A549 (cell line): ENCODE results near the gene GBP2. TPM values are rescaled to one million over a fixed set of nuclear protein-coding genes. Genes with fewer than 3 reads are reported as not detected.

Experiments used
- ATAC-seq, 2 experiments: fragments of 200-7000 bp in 1 of 2; fragments of >200 bp in 1 of 2; cut with Nextera tagmentation in 1 of 2; cut with Tn5 transposase in 1 of 2; 3 replicates each; pipeline versions ENCODE4 v1.8.0 to v1.9.1; 2018 to 2020; ENCODE audit warnings: mild to moderate bottlenecking in 1 of 2, moderate library complexity in 1 of 2
- CTCF ChIA-PET: fragments of 300-600 bp; sonication (Branson Sonifier 250); formaldehyde crosslinking; extraction: SDS; loops from one replicate; lab custom pipeline; 2021; ENCODE audit warnings: antibody characterized with exemption, inconsistent platforms; lab: Yijun Ruan, JAX
- POLR2A ChIA-PET: fragments of 350-600 bp; formaldehyde crosslinking; extraction: SDS; loops from one replicate; lab custom pipeline; 2021; ENCODE audit warnings: antibody characterized with exemption, inconsistent platforms; lab: Yijun Ruan, JAX
- DNase-seq, 2 experiments: peaks; one replicate each; pipeline versions ENCODE4 v3.0.0 to v3.0.0-alpha.2; 2011 to 2016; ENCODE audit warnings: low read depth in 1 of 2, low spot score in 1 of 2
- FAIRE-seq: peaks from 2 replicates; lab custom pipeline; 2011; peaks lifted over from hg19 to GRCh38; lab: Jason Lieb, UNC
- H3K27ac ChIP-seq, 2 experiments: fragments of >200 bp; sonication (Bioruptor Twin); formaldehyde crosslinking; 3 replicates each; pipeline ENCODE4 v1.5.1; 2016 to 2017
- H3K4me1 ChIP-seq: fragments of >200 bp; sonication (Bioruptor Twin); formaldehyde crosslinking; 3 replicates; pipeline ENCODE4 v1.6.1; 2016
- H3K4me2 ChIP-seq: fragments of >200 bp; sonication (Bioruptor Twin); formaldehyde crosslinking; 3 replicates; pipeline ENCODE4 v1.6.1; 2016
- H3K4me3 ChIP-seq: fragments of >200 bp; sonication (Bioruptor Twin); formaldehyde crosslinking; 3 replicates; pipeline ENCODE4 v1.5.1; 2016
- H3K9me3 ChIP-seq: fragments of >200 bp; sonication (Bioruptor Twin); formaldehyde crosslinking; 3 replicates; pipeline ENCODE4 v1.6.1; 2016
- CHD4 ChIP-seq: fragments of 200-600 bp; sonication (generic); IDR thresholded peaks from 2 replicates; pipeline ENCODE4 v1.6.1; 2016; ENCODE audit warnings: antibody characterized with exemption, mild to moderate bottlenecking, borderline replicate concordance
- EHMT2 ChIP-seq: fragments of 200-600 bp; sonication (generic); IDR thresholded peaks from 2 replicates; pipeline ENCODE4 v1.6.1; 2016; ENCODE audit warnings: antibody characterized with exemption, low read depth, mild to moderate bottlenecking, moderate library complexity
- FOXS1 ChIP-seq: fragments of 250-450 bp; sonication (Bioruptor Pico); IDR thresholded peaks from 2 replicates; pipeline ENCODE4 v1.5.0; 2020; ENCODE audit warnings: mild to moderate bottlenecking, moderate library complexity
- JUN ChIP-seq, 2 experiments: fragments of >200 bp; sonication (Bioruptor Twin); formaldehyde crosslinking; IDR thresholded peaks; 2 replicates in 1 of 2; 3 replicates in 1 of 2; pipeline ENCODE4 v1.6.1; 2016 to 2017
- JUNB ChIP-seq: fragments of >200 bp; sonication (Bioruptor Twin); formaldehyde crosslinking; IDR thresholded peaks from 2 replicates; pipeline ENCODE4 v1.6.1; 2016
- NR3C1 ChIP-seq: fragments of >200 bp; sonication (Bioruptor Twin); formaldehyde crosslinking; IDR thresholded peaks from 3 replicates; pipeline ENCODE4 v1.6.1; 2017
- PHF8 ChIP-seq: fragments of 200-600 bp; sonication (generic); IDR thresholded peaks from 2 replicates; pipeline ENCODE4 v1.6.1; 2016; ENCODE audit warnings: low read depth, mild to moderate bottlenecking, antibody characterized with exemption, moderate library complexity, borderline replicate concordance
- POLR2A ChIP-seq: IDR thresholded peaks from 2 replicates; pipeline ENCODE4 v1.6.1; 2012; ENCODE audit warnings: mild to moderate bottlenecking, low read length
- RCOR1 ChIP-seq: fragments of 150-350 bp; IDR thresholded peaks from 2 replicates; pipeline ENCODE4 v1.6.1; 2014; ENCODE audit warnings: antibody characterized with exemption, low read length, low read depth
- REST ChIP-seq: fragments of 200-600 bp; sonication (generic); IDR thresholded peaks from 2 replicates; pipeline ENCODE4 v1.6.1; 2016; ENCODE audit warnings: antibody characterized with exemption, mild to moderate bottlenecking, moderate library complexity
- RFX5 ChIP-seq: fragments of 450-650 bp; IDR thresholded peaks from 2 replicates; pipeline ENCODE4 v1.7.1; 2014; ENCODE audit warnings: antibody characterized with exemption, mild to moderate bottlenecking, moderate library complexity
- SREBF2 ChIP-seq: fragments of 450-650 bp; IDR thresholded peaks from 2 replicates; pipeline ENCODE4 v1.6.1; 2014; ENCODE audit warnings: mild to moderate bottlenecking, moderate library complexity
- ZC3H11A ChIP-seq: fragments of 450-650 bp; IDR thresholded peaks from 2 replicates; pipeline ENCODE4 v1.6.1; 2014; ENCODE audit warnings: antibody characterized with exemption, mild to moderate bottlenecking
- WGBS: methylation state at CpG from one replicate; pipeline ENCODE4 v1.1.6; 2017; ENCODE audit errors: missing lambda C conversion rate; 5-methylcytosine and 5-hydroxymethylcytosine counted together
- polyA plus RNA-seq, 4 experiments: library from polyadenylated mRNA; depleted of rRNA in 3 of 4; stranded (reverse); fragments of >200 nt; fragmentation: RNase III in 1 of 4; extraction: RNeasy Plus Mini Kit Qiagen cat#74134 plus additional on column Dnase treatment in 1 of 4; gene quantifications; 2 replicates in 3 of 4; 3 replicates in 1 of 4; pipeline ENCODE4 v1.2.3, GENCODE V29; 2011 to 2017
- TF ChIP-seq, protein P1 (sequence below): IDR thresholded peaks from 2 replicates; pipeline ENCODE4 v1.6.1; 2012
- TF ChIP-seq, protein P2 (sequence below): fragments of >200 bp; sonication (Bioruptor Twin); formaldehyde crosslinking; IDR thresholded peaks from 3 replicates; pipeline ENCODE4 v1.6.1; 2016

GBP2 gene
- polyA plus RNA-seq, 2 of the 4 experiments (the other 2 are of a cell fraction): 1.3 to 1.9 TPM

DNA sequence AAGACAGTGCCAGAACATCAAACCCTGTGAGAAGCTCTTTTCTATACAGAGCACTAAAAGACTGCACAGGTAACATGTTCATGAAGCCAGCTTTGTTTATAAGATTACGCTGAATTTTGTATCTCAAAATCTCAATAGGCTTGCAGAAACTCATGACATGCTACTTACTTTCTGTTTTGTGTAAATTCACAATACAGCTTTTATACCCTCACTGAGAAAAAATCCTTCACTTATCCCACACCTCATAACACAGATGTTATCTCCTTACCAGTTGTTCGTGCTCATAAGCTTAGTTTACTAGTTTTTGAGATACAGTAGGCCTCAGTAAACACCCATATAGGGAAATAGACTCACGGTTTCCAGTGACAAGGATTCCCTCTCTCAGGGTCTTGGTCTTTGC is 24.1 kb upstream of the GBP2 start:
- Histone ChIP-seq H3K9me3 (no peaks in the 10 kb centered on the region), H3K27ac (no peak overlapping the region), H3K4me1 (no peaks in the 10 kb centered on the region), H3K4me2 (no peak overlapping the region), H3K4me3 (no peak overlapping the region)
- WGBS: 38% methylated on average over 3 of the region's 3 CpGs
- no peak for ATAC-seq
- no peak for DNase-seq
- ChIA-PET CTCF (interaction anchor here (1.3 kb wide), 1 partner anchor 16 kb away, joined by 4 read pairs; no protein-coding TSS in a partner anchor), POLR2A (interaction anchor here (0.6 kb wide), 1 partner anchor 211 kb away, joined by 3 read pairs; no protein-coding TSS in a partner anchor)
- FAIRE-seq: no peak
- TF ChIP-seq FOXS1 (CRISPR knock-in tag) (no peak), EHMT2 (no peak), SREBF2 (no peak), POLR2A (no peak), CHD4 (no peak), REST (no peak), ZC3H11A (no peak), NR3C1 (no peak), JUNB (no peak), RFX5 (no peak)

GRCh38 chr1:89149229-89149628 is 23.3 kb upstream of the GBP2 start:
- H3K9me3 ChIP-seq: no peaks in the 10 kb centered on the region
- DNase-seq (peak in 1 of 2 experiments; percentile 12), FAIRE-seq (no peak), ATAC-seq (peak in 1 of 2 experiments; percentile 58; a peak in 3 of 6 replicates)
- CTCF ChIA-PET: interaction anchor here (1.0 to 1.3 kb wide), 2 partner anchors 16 to 150 kb away, joined by 3 to 4 read pairs; no protein-coding TSS in a partner anchor
- no peak overlapping the region for H3K27ac ChIP-seq
- no peak overlapping the region for H3K4me2 ChIP-seq
- H3K4me1 ChIP-seq: no peaks in the 10 kb centered on the region
- H3K4me3 ChIP-seq: no peak overlapping the region
- WGBS: 42% methylated on average over 3 of the region's 3 CpGs
- TF ChIP-seq, protein P1, sequence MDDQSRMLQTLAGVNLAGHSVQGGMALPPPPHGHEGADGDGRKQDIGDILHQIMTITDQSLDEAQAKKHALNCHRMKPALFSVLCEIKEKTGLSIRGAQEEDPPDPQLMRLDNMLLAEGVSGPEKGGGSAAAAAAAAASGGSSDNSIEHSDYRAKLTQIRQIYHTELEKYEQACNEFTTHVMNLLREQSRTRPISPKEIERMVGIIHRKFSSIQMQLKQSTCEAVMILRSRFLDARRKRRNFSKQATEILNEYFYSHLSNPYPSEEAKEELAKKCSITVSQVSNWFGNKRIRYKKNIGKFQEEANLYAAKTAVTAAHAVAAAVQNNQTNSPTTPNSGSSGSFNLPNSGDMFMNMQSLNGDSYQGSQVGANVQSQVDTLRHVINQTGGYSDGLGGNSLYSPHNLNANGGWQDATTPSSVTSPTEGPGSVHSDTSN: no peak
- TF ChIP-seq RCOR1 (no peak), PHF8 (no peak), NR3C1 (no peak), JUN (IDR thresholded peaks at IDR 0.05) (no peak), REST (no peak)
- TF ChIP-seq, protein P2, sequence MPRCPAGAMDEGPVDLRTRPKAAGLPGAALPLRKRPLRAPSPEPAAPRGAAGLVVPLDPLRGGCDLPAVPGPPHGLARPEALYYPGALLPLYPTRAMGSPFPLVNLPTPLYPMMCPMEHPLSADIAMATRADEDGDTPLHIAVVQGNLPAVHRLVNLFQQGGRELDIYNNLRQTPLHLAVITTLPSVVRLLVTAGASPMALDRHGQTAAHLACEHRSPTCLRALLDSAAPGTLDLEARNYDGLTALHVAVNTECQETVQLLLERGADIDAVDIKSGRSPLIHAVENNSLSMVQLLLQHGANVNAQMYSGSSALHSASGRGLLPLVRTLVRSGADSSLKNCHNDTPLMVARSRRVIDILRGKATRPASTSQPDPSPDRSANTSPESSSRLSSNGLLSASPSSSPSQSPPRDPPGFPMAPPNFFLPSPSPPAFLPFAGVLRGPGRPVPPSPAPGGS: no peak
- POLR2A ChIA-PET: interaction anchor here (0.6 kb wide), 1 partner anchor 212 kb away, joined by 3 read pairs; no protein-coding TSS in a partner anchor
